Astrocyte of the spinal cord (primary cell): ENCODE results near the gene FBXO48.

Experiments
- DNase-seq: peaks from one replicate; pipeline ENCODE4 v3.0.0; 2011; ENCODE audit warnings: low read depth, low spot score
- H3K4me3 ChIP-seq: 2 replicates; pipeline ENCODE4 v1.5.1; 2011; ENCODE audit warnings: low read depth, mild to moderate bottlenecking, low read length, moderate library complexity
- in situ Hi-C: cut with HindIII; loops from 2 replicates; pipeline ENCODE4 v1.10.0; 2017; ENCODE audit warnings: low sequenced_read_pairs
- TF ChIP-seq, protein P1 (sequence below): IDR thresholded peaks from 2 replicates; pipeline ENCODE4 v1.5.1; 2012; ENCODE audit warnings: low read depth, mild to moderate bottlenecking, low read length, inconsistent platforms

The FBXO48 gene

DNA sequence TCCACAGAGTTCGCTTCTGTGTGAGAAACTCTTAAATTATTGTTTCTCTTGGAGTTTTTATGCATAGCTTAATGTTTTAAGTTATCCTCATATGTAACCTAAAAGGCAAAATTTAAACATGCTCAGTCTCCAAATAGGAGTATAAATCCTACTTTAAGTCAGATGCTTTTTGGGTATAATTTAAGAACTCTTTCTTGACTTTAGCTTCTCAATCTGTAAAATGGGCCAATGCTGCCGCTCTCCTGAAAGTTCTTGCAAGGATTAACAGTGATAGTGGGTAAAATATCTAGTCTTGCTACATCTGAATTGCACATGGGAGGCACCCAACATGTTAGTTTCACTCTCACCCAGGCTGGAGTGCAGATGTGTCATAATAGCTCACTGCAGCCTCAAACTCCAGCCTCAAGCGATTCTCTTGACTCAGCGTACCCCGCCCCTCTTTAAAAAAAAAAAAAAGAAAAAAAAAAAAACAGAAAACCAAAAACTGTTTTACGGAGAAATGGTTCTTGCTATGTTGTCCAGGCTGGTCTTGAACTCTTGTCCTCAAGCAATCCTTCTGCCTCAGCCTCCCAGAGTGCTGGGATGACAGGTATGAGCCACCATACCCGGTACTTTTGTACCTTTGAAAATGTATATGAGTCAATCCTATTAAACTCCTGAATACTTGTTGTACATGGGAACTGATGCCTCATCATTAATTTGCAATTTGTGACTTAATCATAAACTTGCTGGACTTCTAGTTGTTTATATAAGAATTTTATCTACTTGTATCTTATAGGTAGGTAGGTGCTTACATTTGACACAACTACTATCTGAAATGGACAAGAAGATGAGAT lies 1.8 kb downstream of the FBXO48 start:
- in situ Hi-C loops: no loop called here
- no peak for DNase-seq
- H3K4me3 ChIP-seq: no peak overlapping the region
- TF ChIP-seq, protein P1, sequence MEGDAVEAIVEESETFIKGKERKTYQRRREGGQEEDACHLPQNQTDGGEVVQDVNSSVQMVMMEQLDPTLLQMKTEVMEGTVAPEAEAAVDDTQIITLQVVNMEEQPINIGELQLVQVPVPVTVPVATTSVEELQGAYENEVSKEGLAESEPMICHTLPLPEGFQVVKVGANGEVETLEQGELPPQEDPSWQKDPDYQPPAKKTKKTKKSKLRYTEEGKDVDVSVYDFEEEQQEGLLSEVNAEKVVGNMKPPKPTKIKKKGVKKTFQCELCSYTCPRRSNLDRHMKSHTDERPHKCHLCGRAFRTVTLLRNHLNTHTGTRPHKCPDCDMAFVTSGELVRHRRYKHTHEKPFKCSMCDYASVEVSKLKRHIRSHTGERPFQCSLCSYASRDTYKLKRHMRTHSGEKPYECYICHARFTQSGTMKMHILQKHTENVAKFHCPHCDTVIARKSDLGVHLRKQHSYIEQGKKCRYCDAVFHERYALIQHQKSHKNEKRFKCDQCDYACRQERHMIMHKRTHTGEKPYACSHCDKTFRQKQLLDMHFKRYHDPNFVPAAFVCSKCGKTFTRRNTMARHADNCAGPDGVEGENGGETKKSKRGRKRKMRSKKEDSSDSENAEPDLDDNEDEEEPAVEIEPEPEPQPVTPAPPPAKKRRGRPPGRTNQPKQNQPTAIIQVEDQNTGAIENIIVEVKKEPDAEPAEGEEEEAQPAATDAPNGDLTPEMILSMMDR: no peak

DNA sequence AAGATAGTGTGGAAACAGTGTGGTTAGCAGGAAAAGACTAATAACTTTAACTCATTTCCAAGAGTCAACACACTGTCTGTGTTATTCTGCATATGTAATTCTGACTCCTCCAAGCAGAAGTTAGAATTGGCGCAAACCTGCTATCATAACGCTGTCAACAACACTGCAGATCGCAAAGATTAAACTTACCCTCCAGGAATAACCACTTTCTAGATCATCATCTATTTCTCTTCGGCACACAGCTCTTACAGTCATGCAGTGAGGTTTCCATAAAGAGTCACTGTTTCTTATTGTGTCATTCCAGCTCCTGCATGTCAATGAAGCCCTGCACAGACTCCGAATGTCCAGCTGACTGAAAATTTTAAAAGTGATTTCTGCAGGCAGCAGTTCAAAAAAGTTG lies 2.4 kb downstream of the FBXO48 start:
- no peak for DNase-seq
- no peak overlapping the region for H3K4me3 ChIP-seq
- TF ChIP-seq, protein P1: no peak
- in situ Hi-C loops: no loop called here

DNA sequence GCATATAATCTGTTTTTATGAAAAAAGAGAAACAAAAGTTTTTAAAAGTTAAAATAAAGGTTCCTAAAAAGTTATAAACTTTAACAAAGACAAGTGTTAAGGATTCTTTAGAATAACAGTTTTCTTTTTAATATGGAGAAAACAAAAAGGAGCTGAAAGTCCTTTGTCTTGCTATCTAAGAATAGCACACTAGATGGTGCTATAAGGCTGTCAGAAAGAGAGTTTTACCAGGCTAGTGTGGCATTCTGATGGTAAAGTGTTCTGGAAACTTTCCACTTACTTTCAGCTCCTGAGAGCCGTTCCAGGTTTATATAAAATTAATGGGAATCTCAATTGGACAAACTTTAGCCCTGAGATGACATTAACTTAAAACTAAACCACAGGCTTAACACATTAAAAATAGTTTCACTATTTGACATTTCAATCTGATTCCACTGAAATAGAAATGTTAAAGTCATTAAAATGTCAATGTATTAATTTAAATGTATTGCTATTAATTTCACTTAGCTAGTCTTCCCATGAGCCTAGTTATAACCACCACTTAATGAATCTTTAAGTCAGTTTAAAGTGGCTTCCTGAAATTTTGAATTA lies 3.7 kb downstream of the FBXO48 start:
- in situ Hi-C loops: no loop called here
- TF ChIP-seq, protein P1: peak; percentile 76
- peak; percentile 74 for DNase-seq

DNA sequence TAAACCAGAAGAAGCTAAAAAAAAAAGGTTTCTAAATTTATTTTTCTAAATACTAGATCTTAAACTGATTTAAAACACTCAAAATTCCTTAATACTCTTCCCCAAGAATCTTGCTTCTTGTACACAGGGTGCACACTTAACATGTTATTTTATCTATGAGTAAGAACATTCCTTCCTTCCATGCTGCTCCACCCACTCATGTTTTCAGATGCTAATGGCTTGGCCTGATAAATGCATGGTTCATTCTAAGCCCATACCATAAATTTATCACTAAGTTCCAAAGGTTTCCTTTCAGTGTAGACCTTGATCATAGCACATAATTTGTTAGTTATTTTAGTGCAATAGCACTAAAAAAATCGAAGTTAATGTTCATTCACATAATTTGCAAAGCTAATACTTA lies 8.1 kb downstream of the FBXO48 start:
- TF ChIP-seq, protein P1: no peak
- in situ Hi-C loops: no loop called here
- DNase-seq: peak; percentile 51
- no peak overlapping the region for H3K4me3 ChIP-seq

More for the DNA sequence above, 3.7 kb downstream of the FBXO48 start:
- H3K4me3 ChIP-seq: no peak overlapping the region

DNA sequence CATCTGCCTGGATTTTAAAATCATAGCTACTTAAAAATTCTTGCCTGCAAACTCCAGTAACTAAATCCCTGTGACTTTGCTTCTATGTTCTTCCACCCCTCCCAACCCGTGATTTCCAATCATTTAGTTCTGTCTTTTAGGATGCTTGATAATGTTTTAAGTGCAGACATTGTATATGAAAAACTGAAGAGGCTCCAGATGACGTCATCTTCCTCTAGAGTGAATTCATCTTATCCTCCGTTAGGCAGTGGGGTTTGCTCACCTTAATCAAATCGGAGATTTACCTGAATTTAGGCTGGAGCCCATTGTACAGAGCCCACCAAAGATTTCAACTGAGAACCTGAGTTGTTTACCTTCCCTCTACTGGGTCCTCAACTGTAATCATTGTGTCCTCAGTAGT lies 10.9 kb downstream of the FBXO48 start:
- no peak overlapping the region for H3K4me3 ChIP-seq
- no peak for DNase-seq
- in situ Hi-C loops: no loop called here
- TF ChIP-seq, protein P1: no peak

DNA sequence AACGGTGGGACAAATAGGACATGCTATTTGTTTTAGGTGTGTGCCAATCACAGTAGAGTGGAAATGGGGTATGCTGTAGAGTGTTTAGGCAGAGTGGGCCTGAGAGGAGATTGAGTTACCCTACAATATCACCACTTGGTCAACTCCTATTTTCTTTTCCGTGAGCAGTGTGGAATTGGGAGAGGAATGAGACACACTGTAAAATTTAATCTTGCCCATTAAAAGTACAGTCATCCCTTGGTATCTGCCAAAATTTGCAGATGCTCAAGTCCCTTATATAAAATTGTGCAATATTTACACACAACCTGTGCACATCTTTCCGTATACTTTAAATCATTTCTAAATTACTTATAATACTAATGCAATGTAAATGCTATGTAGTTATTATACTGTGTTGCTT lies 12.4 kb downstream of the FBXO48 start:
- DNase-seq: no peak
- no peak overlapping the region for H3K4me3 ChIP-seq
- TF ChIP-seq, protein P1: no peak
- in situ Hi-C loops: no loop called here
